GM23338 (cell line): Measurements from ENCODE around the gene FAM50A. TPM values are rescaled to one million over a fixed set of nuclear protein-coding genes. Genes with fewer than 3 reads are reported as not detected.

ENCODE experiments used
- ATAC-seq: fragments of 200-7000 bp; cut with Tn5 transposase; 3 replicates; pipeline ENCODE4 v1.9.1; 2020
- DNase-seq: peaks from one replicate; pipeline ENCODE4 v3.0.0-alpha.2; 2015; ENCODE audit warnings: low spot score
- H2AFZ ChIP-seq: fragments of 200-600 bp; sonication (generic); 2 replicates; pipeline ENCODE4 v1.8.0; 2016; ENCODE audit warnings: antibody characterized with exemption, mild to moderate bottlenecking, moderate library complexity
- H3F3A ChIP-seq: fragments of 200-600 bp; sonication (generic); replicated peaks from 2 replicates; pipeline ENCODE4 v1.8.0; 2017; ENCODE audit warnings: antibody characterized with exemption, mixed run types, low read depth
- H3K27ac ChIP-seq: fragments of 200-600 bp; sonication (generic); 2 replicates; pipeline ENCODE4 v1.6.1; 2016; ENCODE audit warnings: low read depth
- H3K27me3 ChIP-seq: fragments of 200-600 bp; sonication (generic); 2 replicates; pipeline ENCODE4 v1.8.0; 2016; ENCODE audit warnings: mild to moderate bottlenecking, mixed run types, moderate library complexity; ENCODE audit not compliant: insufficient read depth
- H3K36me3 ChIP-seq: fragments of 200-600 bp; sonication (generic); 2 replicates; pipeline ENCODE4 v1.8.0; 2016; ENCODE audit warnings: mild to moderate bottlenecking; ENCODE audit not compliant: insufficient read depth
- H3K4me1 ChIP-seq: fragments of 200-600 bp; sonication (generic); 2 replicates; pipeline ENCODE4 v1.8.0; 2016; ENCODE audit warnings: mild to moderate bottlenecking, moderate library complexity; ENCODE audit not compliant: insufficient read depth
- H3K4me2 ChIP-seq: fragments of 200-600 bp; sonication (generic); 2 replicates; pipeline ENCODE4 v1.7.1; 2017; ENCODE audit warnings: mixed run types
- H3K4me3 ChIP-seq: fragments of 200-600 bp; sonication (generic); 2 replicates; pipeline ENCODE4 v1.6.1; 2016; ENCODE audit warnings: mixed run types
- H3K79me2 ChIP-seq: fragments of 200-600 bp; sonication (generic); replicated peaks from 2 replicates; pipeline ENCODE4 v1.8.0; 2017; ENCODE audit warnings: mild to moderate bottlenecking; ENCODE audit not compliant: insufficient read depth
- H3K9me2 ChIP-seq: fragments of 200-600 bp; sonication (generic); 2 replicates; pipeline ENCODE4 v1.8.0; 2017; ENCODE audit not compliant: insufficient read depth
- H4K20me1 ChIP-seq: fragments of 200-600 bp; sonication (generic); replicated peaks from 2 replicates; pipeline ENCODE4 v1.8.0; 2017; ENCODE audit warnings: mild to moderate bottlenecking; ENCODE audit not compliant: insufficient read depth
- H3K27ac Mint-ChIP-seq: 2 replicates; pipeline ENCODE4 v1.8.0; 2020; ENCODE audit warnings: inconsistent platforms, mild to moderate bottlenecking, moderate library complexity, mixed read lengths
- H3K27me3 Mint-ChIP-seq: 3 replicates; pipeline ENCODE4 v1.8.0; 2022; ENCODE audit warnings: low read depth, mild to moderate bottlenecking, moderate library complexity, mixed read lengths, inconsistent platforms; ENCODE audit not compliant: insufficient read depth, poor library complexity
- H3K36me3 Mint-ChIP-seq: 3 replicates; pipeline ENCODE4 v1.8.0; 2021; ENCODE audit warnings: low read depth, mild to moderate bottlenecking, inconsistent platforms, moderate library complexity, mixed read lengths
- H3K4me1 Mint-ChIP-seq: 3 replicates; pipeline ENCODE4 v1.8.0; 2020; ENCODE audit warnings: mild to moderate bottlenecking, inconsistent platforms, mixed read lengths
- H3K4me3 Mint-ChIP-seq: 3 replicates; pipeline ENCODE4 v1.8.0; 2021; ENCODE audit warnings: moderate library complexity, mild to moderate bottlenecking, inconsistent platforms, mixed read lengths
- H3K9me3 Mint-ChIP-seq: 3 replicates; pipeline ENCODE4 v1.8.0; 2020; ENCODE audit warnings: moderate library complexity, mild to moderate bottlenecking, inconsistent platforms, mixed read lengths
- CREB1 ChIP-seq: fragments of 250-450 bp; sonication (Bioruptor Pico); IDR thresholded peaks from 2 replicates; pipeline ENCODE4 v1.5.0; 2020; ENCODE audit warnings: low read depth, mild to moderate bottlenecking, moderate library complexity
- EZH2 ChIP-seq: fragments of 200-600 bp; sonication (generic); IDR thresholded peaks from one replicate; pipeline ENCODE4 v1.8.0; 2017; ENCODE audit warnings: antibody characterized with exemption, mild to moderate bottlenecking, low read depth; ENCODE audit not compliant: unreplicated experiment
- EZH2phosphoT487 ChIP-seq: fragments of 200-600 bp; sonication (generic); IDR thresholded peaks from one replicate; pipeline ENCODE4 v1.8.1; 2018; ENCODE audit warnings: antibody characterized with exemption; ENCODE audit not compliant: unreplicated experiment
- JUNB ChIP-seq: IDR thresholded peaks from one replicate; pipeline ENCODE4 v1.6.1; 2016; ENCODE audit warnings: antibody characterized with exemption; ENCODE audit not compliant: unreplicated experiment
- NANOG ChIP-seq: IDR thresholded peaks from 2 replicates; pipeline ENCODE4 v1.6.1; 2016; ENCODE audit warnings: antibody characterized with exemption, borderline replicate concordance
- POLR2AphosphoS5 ChIP-seq: IDR thresholded peaks from 2 replicates; pipeline ENCODE4 v1.6.1; 2016; ENCODE audit warnings: antibody characterized with exemption, low read depth
- STAT1 ChIP-seq: IDR thresholded peaks from one replicate; pipeline ENCODE4 v1.6.1; 2016; ENCODE audit warnings: antibody characterized with exemption; ENCODE audit not compliant: unreplicated experiment
- ZNF114 ChIP-seq: fragments of 250-450 bp; sonication (Bioruptor Pico); IDR thresholded peaks from 2 replicates; pipeline ENCODE4 v1.5.0; 2020; ENCODE audit warnings: mild to moderate bottlenecking, moderate library complexity
- ZNF331 ChIP-seq: fragments of 250-450 bp; sonication (Bioruptor Pico); IDR thresholded peaks from 2 replicates; pipeline ENCODE4 v1.5.0; 2020; ENCODE audit warnings: low read depth, mild to moderate bottlenecking, moderate library complexity
- polyA plus RNA-seq: library from polyadenylated mRNA; unstranded; fragments of >200 nt; fragmentation: Nextera tagmentation; extraction: Ambion mirVana; gene quantifications from 2 replicates; pipeline ENCODE4 v1.2.1, GENCODE V29; 2016
- total RNA-seq: library from RNA; depleted of rRNA; stranded (reverse); fragments of >200 nt; shearing (Covaris generic); gene quantifications from 2 replicates; pipeline ENCODE4 v1.2.3, GENCODE V29; 2014
- TF ChIP-seq, protein P1 (sequence below): fragments of 250-450 bp; sonication (Bioruptor Pico); IDR thresholded peaks from 2 replicates; pipeline ENCODE4 v1.5.0; 2020; ENCODE audit warnings: mild to moderate bottlenecking, moderate library complexity
- TF ChIP-seq, protein P2 (sequence below): IDR thresholded peaks from 2 replicates; pipeline ENCODE4 v1.6.1; 2016; ENCODE audit warnings: antibody characterized with exemption
- TF ChIP-seq, protein P3 (sequence below), 2 experiments: fragments of 200-600 bp in 1 of 2; sonication (generic) in 1 of 2; conservative IDR thresholded peaks; 2 replicates each; pipeline versions ENCODE4 v1.5.1 to v1.6.1; 2016 to 2017; ENCODE audit warnings: antibody characterized with exemption in 2 of 2, low read depth in 2 of 2, mild to moderate bottlenecking in 2 of 2, moderate library complexity in 1 of 2
- TF ChIP-seq, protein P4 (sequence below): IDR thresholded peaks from one replicate; pipeline ENCODE4 v1.6.1; 2018; ENCODE audit warnings: antibody characterized with exemption; ENCODE audit not compliant: unreplicated experiment

The FAM50A gene
- total and polyA plus RNA-seq, 2 experiments from 2014 or later: 23.9 to 77.6 TPM

DNA sequence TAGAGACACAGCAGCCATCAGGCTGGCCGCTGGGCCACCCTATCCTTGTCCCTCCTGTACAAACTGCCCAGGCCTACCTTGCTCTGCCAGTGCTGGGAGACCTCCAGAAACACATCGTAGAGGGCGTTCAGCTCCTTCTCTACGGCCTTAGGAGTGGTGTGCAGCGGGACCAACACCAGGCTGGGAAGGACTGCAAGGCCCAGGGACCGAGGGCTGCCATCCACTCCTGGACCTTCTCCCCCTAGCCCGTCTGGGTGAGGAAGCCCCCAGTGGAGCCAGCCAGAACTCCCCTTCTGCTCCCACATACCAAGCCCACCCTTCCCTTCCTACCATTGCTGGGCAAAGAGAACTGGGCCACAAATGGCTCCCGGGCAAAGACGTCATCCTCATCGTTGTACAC lies 40.7 kb upstream of the FAM50A start:
- Mint-ChIP-seq H3K9me3 (peaks cover 9% of the 10 kb centered on the region; the same call in 1 of the 3 replicates), H3K27me3 (peaks cover 39% of the 10 kb centered on the region), H3K4me3 (no peak overlapping the region), H3K27ac (no peak overlapping the region), H3K36me3 (peaks cover 34% of the 10 kb centered on the region), H3K4me1 (peaks cover 13% of the 10 kb centered on the region; the same call in 2 of the 3 replicates)
- Histone ChIP-seq H3F3A (peaks cover 21% of the 10 kb centered on the region), H3K79me2 (peaks cover 16% of the 10 kb centered on the region), H3K4me1 (peaks cover 6% of the 10 kb centered on the region; the same call in 1 of the 2 replicates), H3K4me2 (no peak overlapping the region), H4K20me1 (no peaks in the 10 kb centered on the region), H3K27me3 (no peaks in the 10 kb centered on the region), H3K4me3 (no peak overlapping the region), H3K36me3 (peaks cover 4% of the 10 kb centered on the region; the same call in 1 of the 2 replicates), H3K27ac (no peak overlapping the region), H3K9me2 (no peaks in the 10 kb centered on the region), H2AFZ (no peak overlapping the region)
- no peak for DNase-seq
- no peak for TF ChIP-seq EZH2
- TF ChIP-seq, protein P1, sequence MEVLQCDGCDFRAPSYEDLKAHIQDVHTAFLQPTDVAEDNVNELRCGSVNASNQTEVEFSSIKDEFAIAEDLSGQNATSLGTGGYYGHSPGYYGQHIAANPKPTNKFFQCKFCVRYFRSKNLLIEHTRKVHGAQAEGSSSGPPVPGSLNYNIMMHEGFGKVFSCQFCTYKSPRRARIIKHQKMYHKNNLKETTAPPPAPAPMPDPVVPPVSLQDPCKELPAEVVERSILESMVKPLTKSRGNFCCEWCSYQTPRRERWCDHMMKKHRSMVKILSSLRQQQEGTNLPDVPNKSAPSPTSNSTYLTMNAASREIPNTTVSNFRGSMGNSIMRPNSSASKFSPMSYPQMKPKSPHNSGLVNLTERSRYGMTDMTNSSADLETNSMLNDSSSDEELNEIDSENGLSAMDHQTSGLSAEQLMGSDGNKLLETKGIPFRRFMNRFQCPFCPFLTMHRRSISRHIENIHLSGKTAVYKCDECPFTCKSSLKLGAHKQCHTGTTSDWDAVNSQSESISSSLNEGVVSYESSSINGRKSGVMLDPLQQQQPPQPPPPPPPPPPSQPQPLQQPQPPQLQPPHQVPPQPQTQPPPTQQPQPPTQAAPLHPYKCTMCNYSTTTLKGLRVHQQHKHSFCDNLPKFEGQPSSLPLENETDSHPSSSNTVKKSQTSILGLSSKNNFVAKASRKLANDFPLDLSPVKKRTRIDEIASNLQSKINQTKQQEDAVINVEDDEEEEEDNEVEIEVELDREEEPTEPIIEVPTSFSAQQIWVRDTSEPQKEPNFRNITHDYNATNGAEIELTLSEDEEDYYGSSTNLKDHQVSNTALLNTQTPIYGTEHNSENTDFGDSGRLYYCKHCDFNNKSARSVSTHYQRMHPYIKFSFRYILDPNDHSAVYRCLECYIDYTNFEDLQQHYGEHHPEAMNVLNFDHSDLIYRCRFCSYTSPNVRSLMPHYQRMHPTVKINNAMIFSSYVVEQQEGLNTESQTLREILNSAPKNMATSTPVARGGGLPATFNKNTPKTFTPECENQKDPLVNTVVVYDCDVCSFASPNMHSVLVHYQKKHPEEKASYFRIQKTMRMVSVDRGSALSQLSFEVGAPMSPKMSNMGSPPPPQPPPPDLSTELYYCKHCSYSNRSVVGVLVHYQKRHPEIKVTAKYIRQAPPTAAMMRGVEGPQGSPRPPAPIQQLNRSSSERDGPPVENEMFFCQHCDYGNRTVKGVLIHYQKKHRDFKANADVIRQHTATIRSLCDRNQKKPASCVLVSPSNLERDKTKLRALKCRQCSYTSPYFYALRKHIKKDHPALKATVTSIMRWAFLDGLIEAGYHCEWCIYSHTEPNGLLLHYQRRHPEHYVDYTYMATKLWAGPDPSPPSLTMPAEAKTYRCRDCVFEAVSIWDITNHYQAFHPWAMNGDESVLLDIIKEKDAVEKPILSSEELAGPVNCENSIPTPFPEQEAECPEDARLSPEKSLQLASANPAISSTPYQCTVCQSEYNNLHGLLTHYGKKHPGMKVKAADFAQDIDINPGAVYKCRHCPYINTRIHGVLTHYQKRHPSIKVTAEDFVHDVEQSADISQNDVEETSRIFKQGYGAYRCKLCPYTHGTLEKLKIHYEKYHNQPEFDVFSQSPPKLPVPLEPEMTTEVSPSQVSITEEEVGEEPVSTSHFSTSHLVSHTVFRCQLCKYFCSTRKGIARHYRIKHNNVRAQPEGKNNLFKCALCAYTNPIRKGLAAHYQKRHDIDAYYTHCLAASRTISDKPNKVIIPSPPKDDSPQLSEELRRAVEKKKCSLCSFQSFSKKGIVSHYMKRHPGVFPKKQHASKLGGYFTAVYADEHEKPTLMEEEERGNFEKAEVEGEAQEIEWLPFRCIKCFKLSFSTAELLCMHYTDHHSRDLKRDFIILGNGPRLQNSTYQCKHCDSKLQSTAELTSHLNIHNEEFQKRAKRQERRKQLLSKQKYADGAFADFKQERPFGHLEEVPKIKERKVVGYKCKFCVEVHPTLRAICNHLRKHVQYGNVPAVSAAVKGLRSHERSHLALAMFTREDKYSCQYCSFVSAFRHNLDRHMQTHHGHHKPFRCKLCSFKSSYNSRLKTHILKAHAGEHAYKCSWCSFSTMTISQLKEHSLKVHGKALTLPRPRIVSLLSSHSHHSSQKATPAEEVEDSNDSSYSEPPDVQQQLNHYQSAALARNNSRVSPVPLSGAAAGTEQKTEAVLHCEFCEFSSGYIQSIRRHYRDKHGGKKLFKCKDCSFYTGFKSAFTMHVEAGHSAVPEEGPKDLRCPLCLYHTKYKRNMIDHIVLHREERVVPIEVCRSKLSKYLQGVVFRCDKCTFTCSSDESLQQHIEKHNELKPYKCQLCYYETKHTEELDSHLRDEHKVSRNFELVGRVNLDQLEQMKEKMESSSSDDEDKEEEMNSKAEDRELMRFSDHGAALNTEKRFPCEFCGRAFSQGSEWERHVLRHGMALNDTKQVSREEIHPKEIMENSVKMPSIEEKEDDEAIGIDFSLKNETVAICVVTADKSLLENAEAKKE (CRISPR knock-in tag): no peak
- TF ChIP-seq EZH2phosphoT487: no peak
- no peak for TF ChIP-seq NANOG
- TF ChIP-seq STAT1: no peak
- no peak for TF ChIP-seq ZNF331 (CRISPR knock-in tag)
- TF ChIP-seq, protein P2, sequence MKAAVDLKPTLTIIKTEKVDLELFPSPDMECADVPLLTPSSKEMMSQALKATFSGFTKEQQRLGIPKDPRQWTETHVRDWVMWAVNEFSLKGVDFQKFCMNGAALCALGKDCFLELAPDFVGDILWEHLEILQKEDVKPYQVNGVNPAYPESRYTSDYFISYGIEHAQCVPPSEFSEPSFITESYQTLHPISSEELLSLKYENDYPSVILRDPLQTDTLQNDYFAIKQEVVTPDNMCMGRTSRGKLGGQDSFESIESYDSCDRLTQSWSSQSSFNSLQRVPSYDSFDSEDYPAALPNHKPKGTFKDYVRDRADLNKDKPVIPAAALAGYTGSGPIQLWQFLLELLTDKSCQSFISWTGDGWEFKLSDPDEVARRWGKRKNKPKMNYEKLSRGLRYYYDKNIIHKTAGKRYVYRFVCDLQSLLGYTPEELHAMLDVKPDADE: no peak
- TF ChIP-seq, protein P3, sequence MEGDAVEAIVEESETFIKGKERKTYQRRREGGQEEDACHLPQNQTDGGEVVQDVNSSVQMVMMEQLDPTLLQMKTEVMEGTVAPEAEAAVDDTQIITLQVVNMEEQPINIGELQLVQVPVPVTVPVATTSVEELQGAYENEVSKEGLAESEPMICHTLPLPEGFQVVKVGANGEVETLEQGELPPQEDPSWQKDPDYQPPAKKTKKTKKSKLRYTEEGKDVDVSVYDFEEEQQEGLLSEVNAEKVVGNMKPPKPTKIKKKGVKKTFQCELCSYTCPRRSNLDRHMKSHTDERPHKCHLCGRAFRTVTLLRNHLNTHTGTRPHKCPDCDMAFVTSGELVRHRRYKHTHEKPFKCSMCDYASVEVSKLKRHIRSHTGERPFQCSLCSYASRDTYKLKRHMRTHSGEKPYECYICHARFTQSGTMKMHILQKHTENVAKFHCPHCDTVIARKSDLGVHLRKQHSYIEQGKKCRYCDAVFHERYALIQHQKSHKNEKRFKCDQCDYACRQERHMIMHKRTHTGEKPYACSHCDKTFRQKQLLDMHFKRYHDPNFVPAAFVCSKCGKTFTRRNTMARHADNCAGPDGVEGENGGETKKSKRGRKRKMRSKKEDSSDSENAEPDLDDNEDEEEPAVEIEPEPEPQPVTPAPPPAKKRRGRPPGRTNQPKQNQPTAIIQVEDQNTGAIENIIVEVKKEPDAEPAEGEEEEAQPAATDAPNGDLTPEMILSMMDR (conservative IDR thresholded peaks at IDR 0.05; ENCODE audit: low read depth in 2 of 2): no peak
- TF ChIP-seq, protein P4, sequence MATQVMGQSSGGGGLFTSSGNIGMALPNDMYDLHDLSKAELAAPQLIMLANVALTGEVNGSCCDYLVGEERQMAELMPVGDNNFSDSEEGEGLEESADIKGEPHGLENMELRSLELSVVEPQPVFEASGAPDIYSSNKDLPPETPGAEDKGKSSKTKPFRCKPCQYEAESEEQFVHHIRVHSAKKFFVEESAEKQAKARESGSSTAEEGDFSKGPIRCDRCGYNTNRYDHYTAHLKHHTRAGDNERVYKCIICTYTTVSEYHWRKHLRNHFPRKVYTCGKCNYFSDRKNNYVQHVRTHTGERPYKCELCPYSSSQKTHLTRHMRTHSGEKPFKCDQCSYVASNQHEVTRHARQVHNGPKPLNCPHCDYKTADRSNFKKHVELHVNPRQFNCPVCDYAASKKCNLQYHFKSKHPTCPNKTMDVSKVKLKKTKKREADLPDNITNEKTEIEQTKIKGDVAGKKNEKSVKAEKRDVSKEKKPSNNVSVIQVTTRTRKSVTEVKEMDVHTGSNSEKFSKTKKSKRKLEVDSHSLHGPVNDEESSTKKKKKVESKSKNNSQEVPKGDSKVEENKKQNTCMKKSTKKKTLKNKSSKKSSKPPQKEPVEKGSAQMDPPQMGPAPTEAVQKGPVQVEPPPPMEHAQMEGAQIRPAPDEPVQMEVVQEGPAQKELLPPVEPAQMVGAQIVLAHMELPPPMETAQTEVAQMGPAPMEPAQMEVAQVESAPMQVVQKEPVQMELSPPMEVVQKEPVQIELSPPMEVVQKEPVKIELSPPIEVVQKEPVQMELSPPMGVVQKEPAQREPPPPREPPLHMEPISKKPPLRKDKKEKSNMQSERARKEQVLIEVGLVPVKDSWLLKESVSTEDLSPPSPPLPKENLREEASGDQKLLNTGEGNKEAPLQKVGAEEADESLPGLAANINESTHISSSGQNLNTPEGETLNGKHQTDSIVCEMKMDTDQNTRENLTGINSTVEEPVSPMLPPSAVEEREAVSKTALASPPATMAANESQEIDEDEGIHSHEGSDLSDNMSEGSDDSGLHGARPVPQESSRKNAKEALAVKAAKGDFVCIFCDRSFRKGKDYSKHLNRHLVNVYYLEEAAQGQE: no peak
- no peak for TF ChIP-seq CREB1 (CRISPR knock-in tag)
- TF ChIP-seq ZNF114 (CRISPR knock-in tag): no peak
- TF ChIP-seq JUNB: no peak
- TF ChIP-seq POLR2AphosphoS5: no peak
- ATAC-seq: no peak
